Smooth muscle cell (in vitro differentiated cells): ENCODE results near the gene SV2C. TPM values are rescaled to one million over a fixed set of nuclear protein-coding genes. Genes with fewer than 3 reads are reported as not detected.

Experiments
- DNase-seq: peaks from one replicate; lab custom pipeline; 2025; ENCODE audit not compliant: unreplicated experiment; lab: John Stamatoyannopoulos, UW
- H2AFZ ChIP-seq: fragments of 200-600 bp; sonication (generic); 2 replicates; pipeline ENCODE4 v1.6.0; 2016; ENCODE audit warnings: antibody characterized with exemption, low read depth, mild to moderate bottlenecking
- H3F3A ChIP-seq: fragments of 200-600 bp; sonication (generic); 2 replicates; pipeline ENCODE4 v1.6.0; 2017; ENCODE audit warnings: antibody characterized with exemption, low read depth
- H3K27ac ChIP-seq: fragments of 200-600 bp; sonication (generic); 2 replicates; pipeline ENCODE4 v1.5.1; 2016; ENCODE audit warnings: low read depth, mild to moderate bottlenecking
- H3K27me3 ChIP-seq: fragments of 200-600 bp; sonication (generic); 2 replicates; pipeline ENCODE4 v1.6.1; 2016; ENCODE audit warnings: low read depth, mild to moderate bottlenecking
- H3K36me3 ChIP-seq: fragments of 200-600 bp; sonication (generic); 2 replicates; pipeline ENCODE4 v1.5.1; 2016; ENCODE audit warnings: low read depth
- H3K4me1 ChIP-seq: fragments of 200-600 bp; sonication (generic); 2 replicates; pipeline ENCODE4 v1.5.1; 2016; ENCODE audit warnings: low read depth
- H3K4me2 ChIP-seq: fragments of 200-600 bp; sonication (generic); 2 replicates; pipeline ENCODE4 v1.6.0; 2016; ENCODE audit warnings: mild to moderate bottlenecking
- H3K4me3 ChIP-seq: fragments of 200-600 bp; sonication (generic); 2 replicates; pipeline ENCODE4 v1.5.1; 2016; ENCODE audit warnings: mild to moderate bottlenecking
- H3K79me2 ChIP-seq: fragments of 200-600 bp; sonication (generic); 2 replicates; pipeline ENCODE4 v1.6.0; 2016; ENCODE audit warnings: low read depth, mild to moderate bottlenecking
- H3K9ac ChIP-seq: fragments of 200-600 bp; sonication (generic); 2 replicates; pipeline ENCODE4 v1.6.0; 2016; ENCODE audit warnings: low read depth
- H3K9me3 ChIP-seq: fragments of 200-600 bp; sonication (generic); replicated peaks from 2 replicates; pipeline ENCODE4 v1.5.1; 2016; ENCODE audit warnings: low read depth
- H4K20me1 ChIP-seq: fragments of 200-600 bp; sonication (generic); 2 replicates; pipeline ENCODE4 v1.6.0; 2016; ENCODE audit warnings: low read depth
- WGBS: methylation state at CpG from one replicate; pipeline ENCODE4 v1.1.7; 2016; ENCODE audit warnings: low lambda C conversion rate; 5-methylcytosine and 5-hydroxymethylcytosine counted together
- polyA plus RNA-seq: library from polyadenylated mRNA; unstranded; fragments of >200 nt; fragmentation: Nextera tagmentation; extraction: Ambion mirVana; gene quantifications from 2 replicates; pipeline ENCODE4 v1.2.1, GENCODE V29; 2016
- total RNA-seq: library from RNA; depleted of rRNA; stranded (reverse); fragments of >200 nt; gene quantifications from 2 replicates; pipeline ENCODE4 v1.2.3, GENCODE V29; 2014
- TF ChIP-seq, protein P1 (sequence below): fragments of 200-600 bp; sonication (generic); IDR thresholded peaks from 2 replicates; pipeline ENCODE4 v1.5.1; 2017; ENCODE audit warnings: borderline replicate concordance, mild to moderate bottlenecking, antibody characterized with exemption; ENCODE audit not compliant: insufficient read depth, poor library complexity, severe bottlenecking

The SV2C gene
- total and polyA plus RNA-seq, 2 experiments from 2014 or later: not detected

DNA sequence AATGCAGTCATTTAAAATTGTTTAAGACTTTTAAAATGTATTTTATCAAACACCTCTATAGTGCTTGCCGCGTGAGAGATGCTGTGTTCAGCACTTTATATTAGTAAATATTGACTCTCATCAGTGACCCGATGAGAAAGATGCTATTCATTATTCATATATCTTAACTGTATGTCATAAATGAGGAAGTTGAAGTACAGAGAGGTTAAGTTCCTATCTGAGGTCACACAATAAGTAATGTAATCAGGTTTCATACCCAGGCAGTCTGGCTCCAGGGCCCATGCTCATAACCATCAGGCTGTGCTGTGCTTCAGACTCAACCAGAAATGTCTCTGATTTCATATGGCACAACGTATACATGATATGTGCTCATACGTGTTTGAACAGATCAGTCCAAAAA lies 119.0 kb downstream of the SV2C start:
- Histone ChIP-seq H3F3A (no peaks in the 10 kb centered on the region), H3K4me3 (no peak overlapping the region), H3K27ac (no peak overlapping the region), H3K79me2 (no peaks in the 10 kb centered on the region), H3K9me3 (no peaks in the 10 kb centered on the region), H3K9ac (no peak overlapping the region), H3K36me3 (no peaks in the 10 kb centered on the region), H3K4me1 (peaks cover 6% of the 10 kb centered on the region), H4K20me1 (no peaks in the 10 kb centered on the region), H2AFZ (no peak overlapping the region), H3K4me2 (no peak overlapping the region), H3K27me3 (no peaks in the 10 kb centered on the region)
- WGBS: 96% methylated on average over 5 of the region's 5 CpGs
- no peak for DNase-seq
- TF ChIP-seq, protein P1, sequence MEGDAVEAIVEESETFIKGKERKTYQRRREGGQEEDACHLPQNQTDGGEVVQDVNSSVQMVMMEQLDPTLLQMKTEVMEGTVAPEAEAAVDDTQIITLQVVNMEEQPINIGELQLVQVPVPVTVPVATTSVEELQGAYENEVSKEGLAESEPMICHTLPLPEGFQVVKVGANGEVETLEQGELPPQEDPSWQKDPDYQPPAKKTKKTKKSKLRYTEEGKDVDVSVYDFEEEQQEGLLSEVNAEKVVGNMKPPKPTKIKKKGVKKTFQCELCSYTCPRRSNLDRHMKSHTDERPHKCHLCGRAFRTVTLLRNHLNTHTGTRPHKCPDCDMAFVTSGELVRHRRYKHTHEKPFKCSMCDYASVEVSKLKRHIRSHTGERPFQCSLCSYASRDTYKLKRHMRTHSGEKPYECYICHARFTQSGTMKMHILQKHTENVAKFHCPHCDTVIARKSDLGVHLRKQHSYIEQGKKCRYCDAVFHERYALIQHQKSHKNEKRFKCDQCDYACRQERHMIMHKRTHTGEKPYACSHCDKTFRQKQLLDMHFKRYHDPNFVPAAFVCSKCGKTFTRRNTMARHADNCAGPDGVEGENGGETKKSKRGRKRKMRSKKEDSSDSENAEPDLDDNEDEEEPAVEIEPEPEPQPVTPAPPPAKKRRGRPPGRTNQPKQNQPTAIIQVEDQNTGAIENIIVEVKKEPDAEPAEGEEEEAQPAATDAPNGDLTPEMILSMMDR: no peak

DNA sequence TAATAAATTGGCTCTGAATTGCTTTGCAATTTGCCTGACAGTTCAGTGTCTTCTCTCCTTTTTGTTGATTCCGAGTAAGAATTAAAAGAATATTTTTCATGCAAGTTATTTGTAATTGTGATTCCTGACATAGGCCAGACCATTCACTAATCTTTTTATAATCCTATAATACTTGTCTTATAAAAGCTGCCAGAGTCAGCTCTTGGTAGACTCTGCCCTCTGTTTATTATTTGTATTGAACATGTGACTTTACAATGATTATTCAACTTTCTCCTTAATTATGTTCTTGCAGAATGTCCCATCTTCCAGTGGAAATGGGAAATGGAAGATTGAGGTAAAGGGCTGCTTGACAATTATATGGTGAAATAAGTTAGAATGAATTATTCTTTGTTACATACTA lies 121.0 kb downstream of the SV2C start:
- Histone ChIP-seq H3K9ac (no peak overlapping the region), H3F3A (no peaks in the 10 kb centered on the region), H3K27me3 (no peaks in the 10 kb centered on the region), H3K9me3 (no peaks in the 10 kb centered on the region), H3K27ac (no peak overlapping the region), H3K4me3 (no peak overlapping the region), H3K36me3 (no peaks in the 10 kb centered on the region), H3K79me2 (no peaks in the 10 kb centered on the region), H3K4me1 (peaks cover 1% of the 10 kb centered on the region), H2AFZ (no peak overlapping the region), H4K20me1 (no peaks in the 10 kb centered on the region), H3K4me2 (no peak overlapping the region)
- TF ChIP-seq, protein P1: no peak
- DNase-seq: no peak
- 81% methylated on average over 1 of the region's 1 CpG for WGBS

DNA sequence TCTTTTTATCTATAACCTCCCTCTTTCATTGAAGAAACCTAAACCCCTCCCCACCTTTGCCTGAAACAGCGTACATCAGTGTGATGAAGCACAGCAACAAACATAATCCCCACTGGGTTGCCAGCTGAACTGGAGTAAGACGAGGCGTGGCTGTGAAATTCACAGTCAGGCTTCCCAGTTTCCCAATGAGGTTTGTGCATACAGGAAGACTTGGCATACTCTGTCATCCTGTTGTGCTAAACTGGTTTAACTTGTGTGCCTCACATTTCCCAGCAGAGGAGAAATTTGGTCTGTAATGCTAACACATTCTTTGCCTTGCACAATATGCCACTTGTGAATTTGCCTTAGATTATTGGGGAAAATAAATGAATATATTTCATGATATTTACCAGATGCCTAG lies 121.5 kb downstream of the SV2C start:
- H3K79me2 ChIP-seq: no peaks in the 10 kb centered on the region
- no peaks in the 10 kb centered on the region for H3K27me3 ChIP-seq
- DNase-seq: no peak
- WGBS: 23% methylated on average over 3 of the region's 3 CpGs
- H3F3A ChIP-seq: no peaks in the 10 kb centered on the region
- H3K9me3 ChIP-seq: no peaks in the 10 kb centered on the region
- no peak overlapping the region for H2AFZ ChIP-seq
- H3K4me2 ChIP-seq: no peak overlapping the region
- no peak overlapping the region for H3K9ac ChIP-seq
- no peaks in the 10 kb centered on the region for H3K36me3 ChIP-seq
- no peaks in the 10 kb centered on the region for H4K20me1 ChIP-seq
- TF ChIP-seq, protein P1: no peak
- no peaks in the 10 kb centered on the region for H3K4me1 ChIP-seq
- H3K27ac ChIP-seq: no peak overlapping the region
- no peak overlapping the region for H3K4me3 ChIP-seq

DNA sequence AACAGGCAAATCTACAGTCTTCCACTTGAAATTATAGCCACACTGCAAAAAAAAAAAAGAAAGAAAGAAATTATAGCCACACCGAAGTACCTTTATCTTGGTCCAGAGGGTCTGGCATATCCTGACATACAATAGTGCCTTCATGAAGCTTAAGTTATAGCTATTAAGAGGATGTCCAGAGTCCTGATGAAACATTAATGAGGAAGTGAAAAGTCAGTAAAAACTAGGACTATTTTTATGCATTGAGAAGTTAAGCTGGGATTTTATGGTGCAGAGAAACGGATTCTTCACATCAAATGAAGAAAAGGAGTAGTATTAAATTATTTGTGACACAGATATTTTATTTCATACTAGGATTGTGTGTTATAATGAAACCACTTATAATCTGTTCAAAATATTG lies 123.9 kb downstream of the SV2C start:
- Histone ChIP-seq H3K4me1 (no peaks in the 10 kb centered on the region), H3K79me2 (no peaks in the 10 kb centered on the region), H2AFZ (no peak overlapping the region), H3K4me3 (no peak overlapping the region), H3K27ac (no peak overlapping the region), H3K9ac (no peak overlapping the region), H3K9me3 (no peaks in the 10 kb centered on the region), H3K36me3 (no peaks in the 10 kb centered on the region), H3K4me2 (no peak overlapping the region), H3K27me3 (no peaks in the 10 kb centered on the region), H3F3A (no peaks in the 10 kb centered on the region), H4K20me1 (no peaks in the 10 kb centered on the region)
- WGBS: 31% methylated on average over 2 of the region's 2 CpGs
- TF ChIP-seq, protein P1: no peak
- DNase-seq: no peak
